IMR-90 (cell line): ENCODE measurements around the gene SMC1B.

Experiments
- CEBPB ChIP-seq: IDR thresholded peaks from 2 replicates; pipeline ENCODE4 v1.6.1; 2012; ENCODE audit warnings: low read depth, low read length, improper control_type of control experiment
- FOS ChIP-seq: fragments of 150-350 bp; IDR thresholded peaks from 2 replicates; pipeline ENCODE4 v1.6.1; 2016; ENCODE audit warnings: low read depth, low read length
- MAFK ChIP-seq: IDR thresholded peaks from 2 replicates; pipeline ENCODE4 v1.6.1; 2012; ENCODE audit warnings: low read depth, low read length, improper control_type of control experiment
- MAZ ChIP-seq: IDR thresholded peaks from 2 replicates; pipeline ENCODE4 v1.6.1; 2012; ENCODE audit warnings: low read depth, mild to moderate bottlenecking, low read length, improper control_type of control experiment, moderate library complexity, borderline replicate concordance
- MXI1 ChIP-seq: IDR thresholded peaks from 2 replicates; pipeline ENCODE4 v1.6.1; 2012; ENCODE audit warnings: low read depth, mild to moderate bottlenecking, low read length, moderate library complexity, borderline replicate concordance
- POLR2A ChIP-seq: IDR thresholded peaks from 2 replicates; pipeline ENCODE4 v1.6.1; 2012; ENCODE audit warnings: mild to moderate bottlenecking, low read depth, low read length
- RAD21 ChIP-seq: IDR thresholded peaks from 2 replicates; pipeline ENCODE4 v1.6.1; 2012; ENCODE audit warnings: low read length, improper control_type of control experiment
- RCOR1 ChIP-seq: IDR thresholded peaks from 2 replicates; pipeline ENCODE4 v1.6.1; 2012; ENCODE audit warnings: mild to moderate bottlenecking, low read length, improper control_type of control experiment; ENCODE audit not compliant: insufficient replicate concordance
- RFX5 ChIP-seq: IDR thresholded peaks from 2 replicates; pipeline ENCODE4 v1.8.0; 2012; ENCODE audit warnings: low read depth, mild to moderate bottlenecking, low read length, moderate library complexity
- SMC3 ChIP-seq: fragments of 150-350 bp; IDR thresholded peaks from 2 replicates; pipeline ENCODE4 v1.6.1; 2016; ENCODE audit warnings: low read depth, mild to moderate bottlenecking, antibody characterized with exemption, low read length, moderate library complexity
- TF ChIP-seq, protein P1 (sequence below): conservative IDR thresholded peaks from 2 replicates; pipeline ENCODE4 v1.5.1; 2012; ENCODE audit warnings: mild to moderate bottlenecking, low read depth, low read length, improper control_type of control experiment
- TF ChIP-seq, protein P2 (sequence below): fragments of 150-350 bp; IDR thresholded peaks from 2 replicates; pipeline ENCODE4 v1.6.1; 2016; ENCODE audit warnings: low read depth, mild to moderate bottlenecking, low read length, moderate library complexity, borderline replicate concordance

DNA sequence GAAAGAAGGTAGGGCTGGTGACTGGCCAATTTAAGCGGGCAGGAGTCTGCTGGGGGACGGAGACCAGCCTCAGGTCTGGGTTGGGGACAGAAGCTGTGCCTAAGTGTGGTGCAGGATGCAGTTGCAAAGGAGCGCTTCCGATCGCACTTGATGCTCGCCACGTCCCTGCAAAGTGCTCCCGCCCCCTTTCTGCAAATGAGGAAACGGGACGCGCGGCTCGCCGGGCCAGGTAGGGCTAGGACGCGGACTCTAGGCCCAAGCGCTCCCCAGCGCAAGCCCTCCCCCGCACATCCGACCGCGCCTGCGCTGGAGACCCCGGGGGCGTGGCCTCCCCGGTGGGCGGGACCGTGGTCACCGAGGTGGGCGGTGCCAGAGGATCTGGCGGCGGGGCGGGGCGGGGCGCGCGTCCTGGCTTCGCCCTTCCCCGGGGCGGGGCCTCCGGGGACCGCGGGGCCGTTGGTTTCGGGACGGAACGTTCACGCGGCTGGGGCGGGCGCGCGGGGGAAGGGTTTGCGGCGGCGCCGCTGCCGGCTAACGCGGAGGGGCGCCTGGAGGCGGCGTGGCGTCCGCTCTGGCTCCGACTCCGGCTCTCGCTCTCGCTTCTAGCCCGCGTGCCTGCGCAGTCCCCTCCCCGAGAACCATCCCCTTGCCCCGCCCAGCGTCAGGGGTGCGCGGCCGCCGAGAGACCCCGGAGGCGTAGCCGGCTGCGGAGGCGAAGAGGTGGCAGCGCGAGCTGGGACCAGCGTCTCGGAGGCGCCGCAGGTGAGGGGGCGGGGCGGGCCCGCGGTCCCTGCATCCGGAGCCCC lies 103.8 kb downstream of the SMC1B start, which contains the start of gene FAM118A:
- no peak for TF ChIP-seq MAFK
- TF ChIP-seq, protein P1, sequence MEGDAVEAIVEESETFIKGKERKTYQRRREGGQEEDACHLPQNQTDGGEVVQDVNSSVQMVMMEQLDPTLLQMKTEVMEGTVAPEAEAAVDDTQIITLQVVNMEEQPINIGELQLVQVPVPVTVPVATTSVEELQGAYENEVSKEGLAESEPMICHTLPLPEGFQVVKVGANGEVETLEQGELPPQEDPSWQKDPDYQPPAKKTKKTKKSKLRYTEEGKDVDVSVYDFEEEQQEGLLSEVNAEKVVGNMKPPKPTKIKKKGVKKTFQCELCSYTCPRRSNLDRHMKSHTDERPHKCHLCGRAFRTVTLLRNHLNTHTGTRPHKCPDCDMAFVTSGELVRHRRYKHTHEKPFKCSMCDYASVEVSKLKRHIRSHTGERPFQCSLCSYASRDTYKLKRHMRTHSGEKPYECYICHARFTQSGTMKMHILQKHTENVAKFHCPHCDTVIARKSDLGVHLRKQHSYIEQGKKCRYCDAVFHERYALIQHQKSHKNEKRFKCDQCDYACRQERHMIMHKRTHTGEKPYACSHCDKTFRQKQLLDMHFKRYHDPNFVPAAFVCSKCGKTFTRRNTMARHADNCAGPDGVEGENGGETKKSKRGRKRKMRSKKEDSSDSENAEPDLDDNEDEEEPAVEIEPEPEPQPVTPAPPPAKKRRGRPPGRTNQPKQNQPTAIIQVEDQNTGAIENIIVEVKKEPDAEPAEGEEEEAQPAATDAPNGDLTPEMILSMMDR = peak; percentile 24; the same call in 1 of the 2 replicates
- peak; percentile 76 for TF ChIP-seq MXI1
- TF ChIP-seq POLR2A = peak; percentile 67
- TF ChIP-seq RAD21 = no peak; the same call in 1 of the 2 replicates
- TF ChIP-seq RCOR1 = no peak
- no peak for TF ChIP-seq FOS
- no peak for TF ChIP-seq CEBPB
- no peak for TF ChIP-seq RFX5
- TF ChIP-seq SMC3 = no peak
- TF ChIP-seq MAZ = peak; percentile 73; the same call in 1 of the 2 replicates
- TF ChIP-seq, protein P2, sequence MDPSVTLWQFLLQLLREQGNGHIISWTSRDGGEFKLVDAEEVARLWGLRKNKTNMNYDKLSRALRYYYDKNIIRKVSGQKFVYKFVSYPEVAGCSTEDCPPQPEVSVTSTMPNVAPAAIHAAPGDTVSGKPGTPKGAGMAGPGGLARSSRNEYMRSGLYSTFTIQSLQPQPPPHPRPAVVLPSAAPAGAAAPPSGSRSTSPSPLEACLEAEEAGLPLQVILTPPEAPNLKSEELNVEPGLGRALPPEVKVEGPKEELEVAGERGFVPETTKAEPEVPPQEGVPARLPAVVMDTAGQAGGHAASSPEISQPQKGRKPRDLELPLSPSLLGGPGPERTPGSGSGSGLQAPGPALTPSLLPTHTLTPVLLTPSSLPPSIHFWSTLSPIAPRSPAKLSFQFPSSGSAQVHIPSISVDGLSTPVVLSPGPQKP = no peak
